Chondrocyte (in vitro differentiated cells): ENCODE data around the gene IRF6. TPM values are rescaled to one million over a fixed set of nuclear protein-coding genes. Genes with fewer than 3 reads are reported as not detected.
A peak's percentile ranks its signal among the peaks of the same experiment; 100 is the strongest.

ENCODE experiments used
- DNase-seq: peaks from one replicate; pipeline ENCODE4 v3.0.0; 2021; ENCODE audit warnings: mixed read lengths, low spot score
- H3K27ac Mint-ChIP-seq: one replicate; pipeline ENCODE4 v1.8.0; 2021; ENCODE audit warnings: mild to moderate bottlenecking, moderate library complexity, mixed read lengths; ENCODE audit not compliant: unreplicated experiment
- H3K27me3 Mint-ChIP-seq: 2 replicates; pipeline ENCODE4 v1.8.0; 2021; ENCODE audit warnings: low read depth, mixed read lengths
- H3K36me3 Mint-ChIP-seq: 2 replicates; pipeline ENCODE4 v1.8.0; 2021; ENCODE audit warnings: low read depth, mixed read lengths
- H3K4me1 Mint-ChIP-seq: 2 replicates; pipeline ENCODE4 v1.8.0; 2021; ENCODE audit warnings: low read depth, mild to moderate bottlenecking, mixed read lengths
- H3K4me3 Mint-ChIP-seq: one replicate; pipeline ENCODE4 v1.8.0; 2021; ENCODE audit warnings: mild to moderate bottlenecking, moderate library complexity, mixed read lengths; ENCODE audit not compliant: unreplicated experiment
- H3K9me3 Mint-ChIP-seq: 2 replicates; pipeline ENCODE4 v1.8.0; 2021; ENCODE audit warnings: low read depth, mixed read lengths
- total RNA-seq: library from RNA; stranded (reverse); gene quantifications from 3 replicates; pipeline ENCODE4 v1.2.1, GENCODE V29; 2021
- TF ChIP-seq, protein P1 (sequence below): fragments of 200-600 bp; sonication (generic); IDR thresholded peaks from 2 replicates; pipeline ENCODE4 v1.5.0; 2021; ENCODE audit warnings: antibody characterized with exemption, mild to moderate bottlenecking, moderate library complexity

The IRF6 gene
- total RNA-seq, 1 donor from 2014 or later: 0.25 TPM

DNA sequence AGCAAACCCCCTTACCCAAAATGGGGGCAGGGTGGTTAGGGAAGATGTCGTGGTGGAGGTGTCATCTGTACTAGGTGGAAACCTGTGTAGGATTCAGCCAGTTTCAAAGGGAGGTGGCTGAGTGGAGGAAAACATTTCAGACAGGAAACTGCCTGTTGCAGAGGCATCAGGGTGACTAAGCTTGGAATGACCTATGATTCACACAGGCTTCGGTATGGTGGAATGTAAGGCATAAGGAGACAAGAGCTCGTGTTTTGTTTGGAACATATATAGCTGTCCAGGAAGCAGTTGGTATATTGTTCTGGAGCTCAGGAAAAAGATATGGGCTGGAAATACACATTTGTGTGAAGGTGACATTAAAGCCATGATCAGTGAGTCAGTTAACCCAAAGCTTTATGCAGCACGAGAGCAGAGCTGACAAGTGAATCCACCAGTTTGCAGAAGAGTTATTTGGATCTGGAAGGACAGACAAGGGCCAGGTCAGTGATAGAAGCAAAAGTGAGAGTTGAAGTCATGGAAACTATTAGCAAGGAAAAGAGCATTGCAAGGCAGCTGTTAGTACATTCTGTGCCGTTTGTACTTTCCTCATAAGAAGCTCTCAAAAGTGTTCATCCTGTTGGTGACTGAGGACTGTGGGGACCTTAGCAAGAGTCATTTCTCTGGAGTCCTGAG lies 34.1 kb upstream of the IRF6 start:
- DNase-seq: no peak
- Mint-ChIP-seq H3K9me3 (no peaks in the 10 kb centered on the region), H3K4me3 (peak overlapping the region; percentile 52), H3K27me3 (no peaks in the 10 kb centered on the region), H3K4me1 (peaks cover 48% of the 10 kb centered on the region), H3K36me3 (peaks cover 21% of the 10 kb centered on the region), H3K27ac (peak overlapping the region; percentile 99)
- TF ChIP-seq, protein P1, sequence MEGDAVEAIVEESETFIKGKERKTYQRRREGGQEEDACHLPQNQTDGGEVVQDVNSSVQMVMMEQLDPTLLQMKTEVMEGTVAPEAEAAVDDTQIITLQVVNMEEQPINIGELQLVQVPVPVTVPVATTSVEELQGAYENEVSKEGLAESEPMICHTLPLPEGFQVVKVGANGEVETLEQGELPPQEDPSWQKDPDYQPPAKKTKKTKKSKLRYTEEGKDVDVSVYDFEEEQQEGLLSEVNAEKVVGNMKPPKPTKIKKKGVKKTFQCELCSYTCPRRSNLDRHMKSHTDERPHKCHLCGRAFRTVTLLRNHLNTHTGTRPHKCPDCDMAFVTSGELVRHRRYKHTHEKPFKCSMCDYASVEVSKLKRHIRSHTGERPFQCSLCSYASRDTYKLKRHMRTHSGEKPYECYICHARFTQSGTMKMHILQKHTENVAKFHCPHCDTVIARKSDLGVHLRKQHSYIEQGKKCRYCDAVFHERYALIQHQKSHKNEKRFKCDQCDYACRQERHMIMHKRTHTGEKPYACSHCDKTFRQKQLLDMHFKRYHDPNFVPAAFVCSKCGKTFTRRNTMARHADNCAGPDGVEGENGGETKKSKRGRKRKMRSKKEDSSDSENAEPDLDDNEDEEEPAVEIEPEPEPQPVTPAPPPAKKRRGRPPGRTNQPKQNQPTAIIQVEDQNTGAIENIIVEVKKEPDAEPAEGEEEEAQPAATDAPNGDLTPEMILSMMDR: no peak

DNA sequence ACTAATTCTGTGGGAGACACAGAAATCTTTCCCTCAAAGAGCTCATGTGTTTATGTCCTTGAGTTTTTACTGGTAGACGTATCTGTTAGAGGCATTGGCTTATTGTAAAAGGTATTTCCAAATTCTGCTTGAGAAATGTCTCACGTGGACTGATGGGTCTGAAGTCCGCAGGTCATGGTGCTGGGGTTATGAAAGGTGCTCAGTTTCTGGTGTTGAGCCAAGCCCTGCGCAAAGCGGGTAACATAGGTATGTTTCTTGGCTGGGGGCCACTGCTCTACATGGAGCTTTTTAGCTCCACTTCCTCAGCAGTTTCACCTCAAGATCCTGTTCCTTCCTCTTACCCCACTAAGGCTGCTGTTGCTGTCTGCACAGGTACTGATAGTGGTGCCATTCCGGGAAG lies 32.6 kb upstream of the IRF6 start:
- peaks cover 50% of the 10 kb centered on the region for H3K4me1 Mint-ChIP-seq
- TF ChIP-seq, protein P1: no peak
- no peak overlapping the region for H3K4me3 Mint-ChIP-seq
- H3K27me3 Mint-ChIP-seq: no peaks in the 10 kb centered on the region
- H3K27ac Mint-ChIP-seq: peak overlapping the region; percentile 99
- H3K36me3 Mint-ChIP-seq: peaks cover 30% of the 10 kb centered on the region
- DNase-seq: no peak
- H3K9me3 Mint-ChIP-seq: no peaks in the 10 kb centered on the region

DNA sequence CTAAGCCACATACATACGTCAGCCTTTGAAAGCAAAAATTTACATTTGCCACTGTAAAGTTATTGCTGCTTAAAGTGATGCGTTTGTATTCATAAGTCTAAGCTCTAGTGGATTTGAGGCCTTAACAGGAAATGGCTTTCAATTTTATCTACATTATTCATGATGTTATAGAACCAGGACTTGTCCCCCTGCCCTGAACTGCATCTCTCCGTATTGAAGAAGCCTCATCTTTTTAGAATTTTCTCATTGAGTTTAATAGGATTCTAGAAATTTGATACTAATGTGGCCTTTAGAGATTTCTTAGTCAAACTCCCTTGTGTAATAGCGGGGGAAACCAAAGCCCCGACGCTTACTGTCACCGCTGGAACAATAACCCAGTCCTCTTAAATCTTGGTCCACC lies 31.7 kb upstream of the IRF6 start:
- Mint-ChIP-seq H3K36me3 (peaks cover 28% of the 10 kb centered on the region), H3K4me1 (peaks cover 50% of the 10 kb centered on the region), H3K27ac (no peak overlapping the region), H3K9me3 (no peaks in the 10 kb centered on the region), H3K27me3 (no peaks in the 10 kb centered on the region), H3K4me3 (no peak overlapping the region)
- no peak for DNase-seq
- TF ChIP-seq, protein P1: no peak

DNA sequence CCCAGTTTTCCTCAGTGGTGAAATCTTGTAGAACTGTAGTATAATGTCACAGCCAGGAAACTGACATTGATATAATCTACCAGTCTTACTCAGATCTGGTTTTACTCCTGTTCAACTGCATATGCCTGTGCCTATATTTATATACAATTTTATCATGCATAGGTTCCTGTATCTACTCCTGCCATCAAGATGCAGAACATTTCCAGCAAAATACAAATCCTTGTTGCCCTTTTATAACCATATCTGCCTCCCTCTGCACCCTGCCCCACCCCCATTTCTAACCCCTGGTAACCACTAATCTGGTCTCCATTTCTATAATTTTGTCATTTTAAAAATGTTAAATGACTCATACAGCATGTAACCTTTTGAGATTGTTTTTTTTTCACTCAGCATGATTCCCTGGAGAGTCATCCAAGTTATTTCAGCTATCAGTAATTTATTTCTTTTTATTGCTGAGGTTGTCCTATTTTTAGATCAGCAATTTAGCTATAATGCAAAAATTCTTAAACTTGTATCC lies 29.9 kb upstream of the IRF6 start:
- no peak for DNase-seq
- Mint-ChIP-seq H3K27me3 (no peaks in the 10 kb centered on the region), H3K4me1 (peaks cover 47% of the 10 kb centered on the region), H3K36me3 (peaks cover 29% of the 10 kb centered on the region), H3K4me3 (no peak overlapping the region), H3K27ac (peak overlapping the region; percentile 81), H3K9me3 (no peaks in the 10 kb centered on the region)
- TF ChIP-seq, protein P1: no peak

DNA sequence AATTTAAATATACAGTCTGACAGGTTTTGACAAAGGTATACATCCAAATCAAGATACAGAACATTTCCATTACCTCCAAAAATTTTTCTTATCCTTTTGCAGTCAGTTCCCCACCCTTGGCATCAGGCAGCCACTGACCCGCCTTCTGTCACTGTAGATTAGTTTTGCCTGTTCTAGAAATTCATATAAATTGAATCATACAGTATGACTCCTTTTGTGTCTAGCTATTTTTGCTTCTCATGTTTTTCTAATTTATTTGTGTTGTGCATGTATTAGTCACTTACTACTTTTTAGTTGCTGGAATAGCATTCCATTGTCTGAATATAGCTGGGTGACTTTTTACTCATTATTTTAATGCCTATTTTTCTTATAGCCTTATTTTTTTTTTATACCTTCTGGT lies 25.7 kb upstream of the IRF6 start:
- Mint-ChIP-seq H3K36me3 (peaks cover 26% of the 10 kb centered on the region), H3K9me3 (no peaks in the 10 kb centered on the region), H3K4me3 (no peak overlapping the region), H3K27ac (peak overlapping the region; percentile 53), H3K4me1 (peaks cover 47% of the 10 kb centered on the region), H3K27me3 (no peaks in the 10 kb centered on the region)
- DNase-seq: no peak
- TF ChIP-seq, protein P1: no peak
